RWPE1 (cell line): ENCODE measurements around the gene MXRA8.

Source experiments
- CTCF ChIA-PET: fragments of 350-600 bp; sonication (Branson Sonifier 250); formaldehyde crosslinking; extraction: SDS; loops from one replicate; lab custom pipeline; 2021; lab: Yijun Ruan, JAX
- POLR2A ChIA-PET: fragments of 400-600 bp; formaldehyde crosslinking; extraction: SDS; loops from one replicate; lab custom pipeline; 2020; ENCODE audit warnings: antibody characterized with exemption; ENCODE audit not compliant: low non-redundant PET; lab: Yijun Ruan, JAX
- DNase-seq: peaks from one replicate; pipeline ENCODE4 v3.0.0; 2012; ENCODE audit warnings: low spot score
- H3K27ac ChIP-seq: fragments of 450-650 bp; 2 replicates; pipeline ENCODE4 v1.5.1; 2017
- TF ChIP-seq, protein P1 (sequence below): fragments of 450-650 bp; conservative IDR thresholded peaks from 2 replicates; pipeline ENCODE4 v1.5.1; 2017; ENCODE audit warnings: low read depth, mild to moderate bottlenecking

The MXRA8 gene

DNA sequence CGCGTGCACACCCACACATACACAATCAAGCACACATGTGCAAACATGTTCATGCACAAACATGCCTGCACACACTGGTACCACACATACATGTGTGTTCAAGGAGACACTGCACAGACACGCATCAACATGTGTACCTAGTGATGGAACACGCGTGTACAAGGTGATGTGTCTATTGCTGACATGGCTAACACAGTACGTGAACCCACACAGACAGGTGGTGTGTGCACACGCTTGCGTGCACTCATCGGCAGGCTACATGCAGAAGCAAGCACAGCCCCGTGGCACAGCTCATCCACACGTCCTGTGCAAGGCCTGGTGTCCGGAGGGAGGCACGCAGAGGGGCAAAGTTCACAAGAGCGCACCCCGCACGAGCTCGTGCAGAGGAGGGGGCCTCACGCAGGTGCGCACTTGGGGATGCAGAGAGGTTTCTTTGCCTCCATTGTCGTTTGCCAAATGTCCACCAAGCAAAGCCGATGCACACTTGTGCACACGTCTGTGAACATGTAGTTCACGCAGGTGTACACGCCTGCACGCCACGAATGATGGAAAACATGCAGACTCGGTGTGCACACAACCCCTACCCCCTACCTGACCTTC is 51.6 kb downstream of the MXRA8 start:
- TF ChIP-seq, protein P1, sequence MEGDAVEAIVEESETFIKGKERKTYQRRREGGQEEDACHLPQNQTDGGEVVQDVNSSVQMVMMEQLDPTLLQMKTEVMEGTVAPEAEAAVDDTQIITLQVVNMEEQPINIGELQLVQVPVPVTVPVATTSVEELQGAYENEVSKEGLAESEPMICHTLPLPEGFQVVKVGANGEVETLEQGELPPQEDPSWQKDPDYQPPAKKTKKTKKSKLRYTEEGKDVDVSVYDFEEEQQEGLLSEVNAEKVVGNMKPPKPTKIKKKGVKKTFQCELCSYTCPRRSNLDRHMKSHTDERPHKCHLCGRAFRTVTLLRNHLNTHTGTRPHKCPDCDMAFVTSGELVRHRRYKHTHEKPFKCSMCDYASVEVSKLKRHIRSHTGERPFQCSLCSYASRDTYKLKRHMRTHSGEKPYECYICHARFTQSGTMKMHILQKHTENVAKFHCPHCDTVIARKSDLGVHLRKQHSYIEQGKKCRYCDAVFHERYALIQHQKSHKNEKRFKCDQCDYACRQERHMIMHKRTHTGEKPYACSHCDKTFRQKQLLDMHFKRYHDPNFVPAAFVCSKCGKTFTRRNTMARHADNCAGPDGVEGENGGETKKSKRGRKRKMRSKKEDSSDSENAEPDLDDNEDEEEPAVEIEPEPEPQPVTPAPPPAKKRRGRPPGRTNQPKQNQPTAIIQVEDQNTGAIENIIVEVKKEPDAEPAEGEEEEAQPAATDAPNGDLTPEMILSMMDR, result no peak
- peak overlapping the region; percentile 100 for H3K27ac ChIP-seq
- no peak for DNase-seq
- CTCF ChIA-PET, result no interaction called here
- POLR2A ChIA-PET, result no interaction called here

DNA sequence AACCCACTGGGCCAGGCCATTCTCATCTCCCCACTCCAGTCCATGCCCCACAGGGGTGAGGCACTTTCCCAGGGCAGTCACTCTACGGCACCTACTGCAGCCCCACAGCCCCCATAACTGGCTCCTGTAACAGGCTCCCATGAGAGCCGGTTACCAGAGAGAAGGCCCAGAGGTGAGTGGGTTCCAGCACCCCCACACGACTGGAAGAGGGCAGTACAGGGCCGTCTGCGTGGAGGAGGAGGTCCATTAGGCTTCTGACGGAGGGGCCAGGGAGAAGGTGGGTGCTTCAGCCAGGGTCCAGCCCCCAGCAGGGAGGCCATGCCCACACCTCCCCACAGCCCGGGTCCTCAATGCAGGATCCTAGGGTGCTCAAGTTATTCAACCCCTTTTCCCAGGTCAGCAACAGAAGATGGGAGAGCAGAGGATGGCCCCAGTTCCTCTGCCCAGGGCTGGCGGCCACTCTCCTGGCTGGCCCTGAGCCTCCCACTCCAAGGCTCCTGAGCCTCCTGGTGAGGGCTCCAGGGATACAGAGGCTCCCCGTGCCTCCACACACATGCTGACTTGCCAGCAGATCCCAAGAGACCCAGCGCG is 52.2 kb downstream of the MXRA8 start:
- DNase-seq, result no peak
- TF ChIP-seq, protein P1, result no peak; the same call in 1 of the 2 replicates
- peak overlapping the region; percentile 100 for H3K27ac ChIP-seq
- POLR2A ChIA-PET, result no interaction called here
- CTCF ChIA-PET, result interaction anchor here (1.6 kb wide), 1 partner anchor 14 kb away, joined by 5 read pairs; no protein-coding TSS in a partner anchor

DNA sequence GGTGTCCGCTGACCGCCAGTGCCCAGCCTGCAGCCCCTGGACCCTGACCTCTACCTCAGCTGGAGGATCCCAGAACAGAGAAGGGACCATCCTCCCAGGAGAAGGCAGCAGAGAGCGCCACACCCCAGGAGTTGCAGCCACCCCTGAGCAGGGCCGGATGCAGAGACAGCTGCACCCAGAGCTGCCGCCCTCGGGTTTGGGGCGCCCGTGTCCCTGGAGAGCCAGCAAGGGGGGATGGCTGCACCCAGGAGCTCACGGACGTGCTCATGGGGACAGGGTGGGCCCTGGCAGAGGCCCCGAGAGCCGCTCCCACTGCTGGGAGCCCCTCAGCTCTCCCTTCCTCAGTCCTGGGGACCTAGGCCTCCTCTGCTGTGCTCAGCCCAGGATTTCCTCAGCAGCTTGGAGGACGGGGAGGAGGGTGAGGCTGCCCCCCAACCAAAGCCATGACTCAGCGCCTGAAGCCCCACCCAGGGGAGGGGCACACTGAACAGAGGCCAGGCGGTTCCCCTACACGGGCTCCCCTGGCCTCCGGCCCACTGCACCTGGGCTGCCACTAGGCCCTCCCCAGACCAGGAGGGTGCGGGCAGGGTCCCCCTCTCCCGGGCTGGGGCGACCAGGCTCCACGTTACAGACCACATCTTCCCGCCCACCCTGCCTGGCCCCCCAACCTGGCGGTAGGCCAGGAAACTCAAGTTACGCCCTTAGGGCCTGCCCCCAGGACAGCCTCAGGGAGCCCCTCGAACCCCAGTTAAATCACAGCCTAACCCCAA is 52.9 kb downstream of the MXRA8 start:
- ChIA-PET POLR2A (interaction anchor here (0.5 kb wide), 1 partner anchor 13 kb away, joined by 4 read pairs; no protein-coding TSS in a partner anchor), CTCF (interaction anchor here (1.6 kb wide), 1 partner anchor 14 kb away, joined by 5 read pairs; no protein-coding TSS in a partner anchor)
- DNase-seq, result peak; percentile 85
- H3K27ac ChIP-seq, result peak overlapping the region; percentile 100
- TF ChIP-seq, protein P1, result no peak

DNA sequence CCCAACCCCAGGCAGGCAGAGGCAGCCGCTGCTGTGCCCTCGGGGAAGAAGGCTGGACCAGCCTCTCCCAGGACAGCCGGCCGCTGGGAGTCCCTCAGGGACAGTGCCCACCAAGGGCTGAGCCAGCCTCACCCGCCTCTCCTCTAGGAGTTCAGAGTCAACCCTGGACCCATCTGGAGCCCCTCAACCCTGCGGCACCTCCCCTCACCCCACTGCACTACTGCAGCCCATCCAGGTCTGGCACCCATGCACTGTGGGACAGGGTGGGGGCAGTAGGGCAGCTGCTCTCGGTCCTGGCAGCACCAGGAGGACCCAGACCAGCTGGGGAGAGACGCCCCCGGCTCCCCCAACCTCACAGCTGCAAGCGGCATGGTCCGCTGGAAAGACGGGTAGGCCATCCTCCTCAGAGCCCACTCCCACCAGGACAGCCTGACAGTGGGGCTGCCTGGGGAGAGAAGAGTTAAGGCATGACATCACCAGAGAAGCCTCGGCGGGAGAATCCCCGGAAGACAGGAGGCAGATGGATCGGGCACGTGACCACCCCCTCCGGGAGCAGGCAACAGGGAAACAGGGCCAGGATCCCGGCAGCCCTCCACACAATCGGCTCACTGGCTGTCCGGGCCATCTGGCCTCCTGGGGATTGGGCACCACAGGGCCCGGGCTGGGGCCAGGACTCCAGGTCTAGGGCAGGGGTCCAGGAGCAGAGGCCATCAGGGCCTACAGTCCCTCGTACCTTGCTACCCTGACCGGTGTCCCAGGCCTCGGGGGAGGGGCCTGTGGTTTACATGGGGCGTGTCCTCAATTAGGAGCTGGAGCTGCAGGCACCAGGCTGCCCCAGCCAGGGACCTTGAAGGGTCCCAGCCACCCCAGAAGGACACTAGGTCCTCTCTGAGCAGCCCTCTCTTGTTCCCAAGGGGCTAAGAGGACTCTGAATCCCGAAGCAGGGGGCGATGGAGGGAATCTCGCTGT is 53.7 kb downstream of the MXRA8 start:
- DNase-seq, result peak; percentile 83
- POLR2A ChIA-PET, result interaction anchor here (0.5 kb wide), 1 partner anchor 14 kb away, joined by 4 read pairs; no protein-coding TSS in a partner anchor
- CTCF ChIA-PET, result interaction anchor here (0.8 to 1.6 kb wide), 2 partner anchors 13 to 155 kb away, joined by 5 read pairs; no protein-coding TSS in a partner anchor
- peak overlapping the region; percentile 100 for H3K27ac ChIP-seq
- TF ChIP-seq, protein P1, result no peak

DNA sequence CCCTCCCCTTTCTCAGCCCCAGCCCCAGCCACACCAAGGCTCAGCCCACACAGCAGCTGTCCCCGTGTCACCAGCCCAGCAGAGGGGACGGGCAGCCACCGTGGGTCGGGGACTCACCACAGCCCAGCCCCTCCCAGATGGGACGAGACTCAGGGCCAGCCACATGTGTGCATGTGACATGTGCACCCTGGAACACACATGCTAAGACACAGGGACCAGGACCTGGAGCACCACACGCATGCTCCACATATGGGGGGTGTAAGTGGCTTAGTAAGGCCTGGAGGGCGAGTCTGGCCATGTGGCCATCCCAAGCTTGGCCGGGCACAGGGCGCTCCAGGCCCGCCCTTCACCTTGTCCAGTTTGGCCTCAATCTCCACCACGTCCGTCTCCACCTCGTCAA is 54.6 kb downstream of the MXRA8 start:
- TF ChIP-seq, protein P1, result no peak
- CTCF ChIA-PET, result no interaction called here

More for the DNA sequence above, 54.6 kb downstream of the MXRA8 start:
- POLR2A ChIA-PET, result no interaction called here
- DNase-seq, result no peak
- H3K27ac ChIP-seq, result peak overlapping the region; percentile 100
